HepG2 (cell line): ENCODE measurements around the gene UGP2. TPM values are rescaled to one million over a fixed set of nuclear protein-coding genes. Genes with fewer than 3 reads are reported as not detected.

ENCODE experiments used
- CEBPB ChIP-seq: IDR thresholded peaks from 2 replicates; pipeline ENCODE4 v1.6.1; 2011; ENCODE audit warnings: low read depth, low read length, improper control_type of control experiment, borderline replicate concordance
- CHCHD3 ChIP-seq: sonication (generic); formaldehyde crosslinking; IDR thresholded peaks from 2 replicates; pipeline ENCODE4 v1.8.0; 2022; ENCODE audit warnings: mild to moderate bottlenecking, missing genetic modification reagents, moderate library complexity
- DMTF1 ChIP-seq: sonication (generic); formaldehyde crosslinking; IDR thresholded peaks from 2 replicates; pipeline ENCODE4 v1.4.0; 2020; ENCODE audit warnings: mild to moderate bottlenecking, missing genetic modification reagents
- FOXJ3 ChIP-seq: sonication (generic); formaldehyde crosslinking; IDR thresholded peaks from 2 replicates; pipeline ENCODE4 v1.4.0; 2020; ENCODE audit warnings: missing genetic modification reagents, mild to moderate bottlenecking, borderline replicate concordance
- JUNB ChIP-seq: sonication (generic); formaldehyde crosslinking; IDR thresholded peaks from 2 replicates; pipeline ENCODE4 v1.8.0; 2022; ENCODE audit warnings: missing genetic modification reagents, mild to moderate bottlenecking, borderline replicate concordance
- KMT2B ChIP-seq: IDR thresholded peaks from 2 replicates; pipeline ENCODE4 v1.6.1; 2016; ENCODE audit warnings: missing genetic modification reagents, missing compliant biosample characterization
- NCOA2 ChIP-seq: sonication (generic); formaldehyde crosslinking; IDR thresholded peaks from 2 replicates; pipeline ENCODE4 v1.8.0; 2022; ENCODE audit warnings: inconsistent platforms
- NR3C1 ChIP-seq: sonication (generic); formaldehyde crosslinking; IDR thresholded peaks from 2 replicates; pipeline ENCODE4 v1.4.0; 2020; ENCODE audit warnings: missing genetic modification reagents
- POLR2AphosphoS2 ChIP-seq: IDR thresholded peaks from 2 replicates; pipeline ENCODE4 v1.6.1; 2011; ENCODE audit warnings: low read depth, low read length, improper control_type of control experiment
- RAD51 ChIP-seq: fragments of 450-650 bp; IDR thresholded peaks from 2 replicates; pipeline ENCODE4 v1.6.1; 2016; ENCODE audit warnings: borderline replicate concordance
- RNF2 ChIP-seq: fragments of 450-650 bp; conservative IDR thresholded peaks from 2 replicates; pipeline ENCODE4 v1.6.1; 2016; ENCODE audit warnings: low read depth
- TCF12 ChIP-seq, 2 experiments: fragments of 450-650 bp in 1 of 2; sonication (generic) in 1 of 2; formaldehyde crosslinking in 1 of 2; IDR thresholded peaks; 2 replicates each; pipeline versions ENCODE4 v1.6.1 to v1.8.0; 2017 to 2022; ENCODE audit warnings: antibody characterized with exemption in 1 of 2, mild to moderate bottlenecking in 1 of 2, missing genetic modification reagents in 1 of 2, moderate library complexity in 1 of 2
- TCF7L2 ChIP-seq: IDR thresholded peaks from 2 replicates; pipeline ENCODE4 v1.6.1; 2011; ENCODE audit warnings: mild to moderate bottlenecking, low read depth, low read length, moderate library complexity
- TFE3 ChIP-seq: IDR thresholded peaks from 2 replicates; pipeline ENCODE4 v1.6.1; 2016
- THAP9 ChIP-seq: sonication (generic); formaldehyde crosslinking; IDR thresholded peaks from 2 replicates; pipeline ENCODE4; 2020; ENCODE audit warnings: missing genetic modification reagents, mild to moderate bottlenecking, borderline replicate concordance
- ZMYM3 ChIP-seq: sonication (generic); formaldehyde crosslinking; IDR thresholded peaks from 2 replicates; pipeline ENCODE4 v1.5.1; 2020; ENCODE audit warnings: mild to moderate bottlenecking, missing genetic modification reagents
- ZNF121 ChIP-seq: sonication (generic); formaldehyde crosslinking; IDR thresholded peaks from 2 replicates; pipeline ENCODE4 v1.5.0; 2020; ENCODE audit warnings: mild to moderate bottlenecking, missing genetic modification reagents
- ZNF274 ChIP-seq: sonication (generic); formaldehyde crosslinking; IDR thresholded peaks from 2 replicates; pipeline ENCODE4 v1.5.1; 2020; ENCODE audit warnings: mild to moderate bottlenecking, missing genetic modification reagents
- ZNF337 ChIP-seq: sonication (generic); formaldehyde crosslinking; IDR thresholded peaks from 2 replicates; pipeline ENCODE4 v1.5.1; 2020; ENCODE audit warnings: missing genetic modification reagents, low read depth, mild to moderate bottlenecking, borderline replicate concordance
- ZNF503 ChIP-seq: sonication (generic); formaldehyde crosslinking; IDR thresholded peaks from 2 replicates; pipeline ENCODE4 v1.4.0; 2020; ENCODE audit warnings: missing genetic modification reagents
- ZNF691 ChIP-seq: sonication (generic); formaldehyde crosslinking; IDR thresholded peaks from 2 replicates; pipeline ENCODE4 v1.4.0; 2020; ENCODE audit warnings: missing genetic modification reagents, low read depth, mild to moderate bottlenecking, borderline replicate concordance
- polyA plus RNA-seq, 8 experiments: library from polyadenylated mRNA; depleted of rRNA in 3 of 8; stranded (reverse) in 7 of 8; unstranded in 1 of 8; fragments of >200 nt; fragmentation: Illumina TruSeq in 4 of 8; extraction: Trizol in 4 of 8; gene quantifications; 2 replicates each; pipeline versions ENCODE4 v1.2.1 to v1.2.3, GENCODE V29; 2011 to 2016; ENCODE audit warnings: low read depth in 4 of 8, missing spikeins in 1 of 8, mixed read lengths in 1 of 8; ENCODE audit not compliant: insufficient read depth in 1 of 8
- total RNA-seq, 5 experiments: library from RNA; depleted of rRNA; stranded (reverse); fragments of >200 nt; fragmentation: Illumina TruSeq; extraction: Trizol; gene quantifications; 2 replicates each; pipeline ENCODE4 v1.2.3, GENCODE V29; 2016; ENCODE audit warnings: low read depth in 1 of 5

The UGP2 gene
- total and polyA plus RNA-seq, 2 of the 13 experiments (the other 11 are each of a cell fraction or from before 2014, with no cell fraction given) = 96.0 to 134 TPM

- TF ChIP-seq THAP9 (no peak), CEBPB (peak; percentile 25; the same call in 1 of the 2 replicates), TCF12 (IDR thresholded peaks at IDR 0.05) (no peak), TCF12 (CRISPR knock-in tag; IDR thresholded peaks at IDR 0.05) (no peak), ZNF691 (CRISPR knock-in tag) (no peak), ZNF121 (CRISPR knock-in tag) (no peak), POLR2AphosphoS2 (no peak), TCF7L2 (peak; percentile 76), JUNB (no peak; the same call in 1 of the 2 replicates), RAD51 (no peak), DMTF1 (CRISPR knock-in tag) (no peak), ZNF337 (CRISPR knock-in tag) (no peak), FOXJ3 (CRISPR knock-in tag) (no peak; the same call in 1 of the 2 replicates), RNF2 (no peak), KMT2B (0 out of 2 replicates have a peak, but pooled peaks have one; percentile 8), ZNF503 (CRISPR knock-in tag) (peak; percentile 36; the same call in 1 of the 2 replicates), NCOA2 (CRISPR knock-in tag) (peak; percentile 72), ZNF274 (no peak), ZMYM3 (CRISPR knock-in tag) (0 out of 2 replicates have a peak, but pooled peaks have one; percentile 29), TFE3 (CRISPR knock-in tag) (0 out of 2 replicates have a peak, but pooled peaks have one; percentile 34), NR3C1 (no peak), CHCHD3 (CRISPR knock-in tag) (no peak)
These were observed 13.9 kb upstream of the UGP2 start (continued) for GRCh38 chr2:63827749-63828148.
